WTC11 (cell line): ENCODE measurements around the gene EMC8. TPM values are rescaled to one million over a fixed set of nuclear protein-coding genes. Genes with fewer than 3 reads are reported as not detected.

Experiments
- ATAC-seq: fragments of 200-7000 bp; cut with Tn5 transposase; 2 replicates; pipeline ENCODE4 v1.10.0; 2021; ENCODE audit warnings: mild to moderate bottlenecking, moderate library complexity
- CTCF ChIA-PET: fragments of 300-600 bp; sonication (Branson Sonifier 250); formaldehyde crosslinking; loops from one replicate; lab custom pipeline; 2021; ENCODE audit warnings: antibody characterized with exemption; lab: Charles Lee
- POLR2A ChIA-PET: fragments of 350-600 bp; sonication (Branson Sonifier 250); formaldehyde crosslinking; loops from one replicate; lab custom pipeline; 2021; ENCODE audit warnings: antibody characterized with exemption; lab: Charles Lee
- DNase-seq: peaks from one replicate; pipeline ENCODE4 v3.0.0; 2021; ENCODE audit warnings: low spot score
- H3K27ac Mint-ChIP-seq: 2 replicates; pipeline ENCODE4 v1.8.0; 2021; ENCODE audit warnings: mixed read lengths
- H3K27me3 Mint-ChIP-seq: 2 replicates; pipeline ENCODE4 v1.8.0; 2021; ENCODE audit warnings: low read depth, mild to moderate bottlenecking, moderate library complexity, mixed read lengths
- H3K36me3 Mint-ChIP-seq: 2 replicates; pipeline ENCODE4 v1.8.0; 2021; ENCODE audit warnings: mixed read lengths
- H3K4me1 Mint-ChIP-seq: 2 replicates; pipeline ENCODE4 v1.8.0; 2022; ENCODE audit warnings: mixed read lengths
- H3K4me3 Mint-ChIP-seq: 2 replicates; pipeline ENCODE4 v1.8.0; 2021; ENCODE audit warnings: mild to moderate bottlenecking, moderate library complexity, mixed read lengths
- H3K9me3 Mint-ChIP-seq: 2 replicates; pipeline ENCODE4 v1.8.0; 2021; ENCODE audit warnings: mixed read lengths
- ATF3 ChIP-seq: sonication (generic); formaldehyde crosslinking; conservative IDR thresholded peaks from 2 replicates; pipeline ENCODE4 v1.8.1; 2022; ENCODE audit warnings: mild to moderate bottlenecking, missing genetic modification reagents
- CBFB ChIP-seq: sonication (generic); formaldehyde crosslinking; IDR thresholded peaks from 2 replicates; pipeline ENCODE4 v1.8.1; 2022; ENCODE audit warnings: mild to moderate bottlenecking, low read depth, missing genetic modification reagents
- CREB1 ChIP-seq: sonication (generic); formaldehyde crosslinking; IDR thresholded peaks from 2 replicates; pipeline ENCODE4 v1.8.0; 2023; ENCODE audit warnings: mild to moderate bottlenecking, missing genetic modification reagents
- E2F1 ChIP-seq: sonication (generic); formaldehyde crosslinking; IDR thresholded peaks from 2 replicates; pipeline ENCODE4 v1.8.0; 2022; ENCODE audit warnings: mild to moderate bottlenecking, missing genetic modification reagents
- E2F4 ChIP-seq: sonication (generic); formaldehyde crosslinking; IDR thresholded peaks from 2 replicates; pipeline ENCODE4 v1.8.1; 2022; ENCODE audit warnings: low read depth, mild to moderate bottlenecking, moderate library complexity, missing genetic modification reagents, borderline replicate concordance
- E2F5 ChIP-seq: sonication (generic); formaldehyde crosslinking; IDR thresholded peaks from 2 replicates; pipeline ENCODE4 v1.8.1; 2022; ENCODE audit warnings: mild to moderate bottlenecking, moderate library complexity, missing genetic modification reagents
- FOXK1 ChIP-seq: sonication (generic); formaldehyde crosslinking; IDR thresholded peaks from 2 replicates; pipeline ENCODE4 v1.8.0; 2022; ENCODE audit warnings: mild to moderate bottlenecking, moderate library complexity, missing genetic modification reagents
- GABPB1 ChIP-seq: sonication (generic); formaldehyde crosslinking; IDR thresholded peaks from 2 replicates; pipeline ENCODE4 v1.8.1; 2023; ENCODE audit warnings: mild to moderate bottlenecking, missing genetic modification reagents
- GRHL2 ChIP-seq: fragments of 250-450 bp; sonication (Bioruptor Pico); IDR thresholded peaks from 2 replicates; pipeline ENCODE4 v1.8.0; 2022; ENCODE audit warnings: mild to moderate bottlenecking, moderate library complexity; ENCODE audit not compliant: insufficient replicate concordance, severe bottlenecking
- HMGA2 ChIP-seq: fragments of 250-450 bp; sonication (Bioruptor Pico); IDR thresholded peaks from 2 replicates; pipeline ENCODE4 v1.4.0; 2021; ENCODE audit warnings: mild to moderate bottlenecking, moderate library complexity
- JUN ChIP-seq: sonication (generic); formaldehyde crosslinking; IDR thresholded peaks from 2 replicates; pipeline ENCODE4 v1.8.0; 2023; ENCODE audit warnings: mild to moderate bottlenecking, missing genetic modification reagents
- KAT7 ChIP-seq: sonication (generic); formaldehyde crosslinking; IDR thresholded peaks from 2 replicates; pipeline ENCODE4 v1.8.1; 2023; ENCODE audit warnings: missing genetic modification reagents, mild to moderate bottlenecking, borderline replicate concordance
- NFYB ChIP-seq: sonication (generic); formaldehyde crosslinking; conservative IDR thresholded peaks from 2 replicates; pipeline ENCODE4 v1.8.0; 2022; ENCODE audit warnings: low read depth, missing genetic modification reagents
- NR1H2 ChIP-seq: sonication (generic); formaldehyde crosslinking; IDR thresholded peaks from 2 replicates; pipeline ENCODE4 v1.9.0; 2021; ENCODE audit warnings: mild to moderate bottlenecking, moderate library complexity, missing genetic modification reagents
- NR3C1 ChIP-seq: sonication (generic); formaldehyde crosslinking; conservative IDR thresholded peaks from 2 replicates; pipeline ENCODE4 v1.8.1; 2023; ENCODE audit warnings: low read depth, mild to moderate bottlenecking, missing genetic modification reagents
- OVOL2 ChIP-seq: fragments of 250-450 bp; sonication (Bioruptor Pico); IDR thresholded peaks from 2 replicates; pipeline ENCODE4 v1.9.0; 2021; ENCODE audit warnings: mild to moderate bottlenecking, borderline replicate concordance
- PRDM15 ChIP-seq: sonication (generic); formaldehyde crosslinking; IDR thresholded peaks from 2 replicates; pipeline ENCODE4 v1.8.0; 2022; ENCODE audit warnings: missing genetic modification reagents
- PRRX2 ChIP-seq: fragments of 250-450 bp; sonication (Bioruptor Pico); IDR thresholded peaks from 2 replicates; pipeline ENCODE4 v1.8.0; 2021; ENCODE audit warnings: mild to moderate bottlenecking
- SOX15 ChIP-seq: fragments of 250-450 bp; sonication (Bioruptor Pico); IDR thresholded peaks from 2 replicates; pipeline ENCODE4 v1.9.0; 2021; ENCODE audit warnings: mild to moderate bottlenecking
- TEAD1 ChIP-seq: sonication (generic); formaldehyde crosslinking; IDR thresholded peaks from 2 replicates; pipeline ENCODE4 v1.8.0; 2022; ENCODE audit warnings: mild to moderate bottlenecking, missing genetic modification reagents
- TP53 ChIP-seq: sonication (generic); formaldehyde crosslinking; IDR thresholded peaks from 2 replicates; pipeline ENCODE4 v1.8.1; 2023; ENCODE audit warnings: mild to moderate bottlenecking, missing genetic modification reagents
- ZBTB43 ChIP-seq: sonication (generic); formaldehyde crosslinking; IDR thresholded peaks from 2 replicates; pipeline ENCODE4 v1.8.1; 2023; ENCODE audit warnings: mild to moderate bottlenecking, missing genetic modification reagents
- ZNF121 ChIP-seq: sonication (generic); formaldehyde crosslinking; IDR thresholded peaks from 2 replicates; pipeline ENCODE4 v1.8.0; 2023; ENCODE audit warnings: missing genetic modification reagents
- ZNF232 ChIP-seq: sonication (generic); formaldehyde crosslinking; IDR thresholded peaks from 2 replicates; pipeline ENCODE4 v1.8.0; 2022; ENCODE audit warnings: mild to moderate bottlenecking, missing genetic modification reagents
- ZNF396 ChIP-seq: fragments of 250-450 bp; sonication (Bioruptor Pico); IDR thresholded peaks from 2 replicates; pipeline ENCODE4 v1.8.0; 2021; ENCODE audit warnings: mild to moderate bottlenecking, moderate library complexity, borderline replicate concordance
- total RNA-seq: library from RNA; stranded (reverse); gene quantifications from 3 replicates; pipeline ENCODE4 v1.2.3, GENCODE V29; 2021

EMC8 gene
- total RNA-seq, 1 experiment from 2014 or later: 55.2 TPM

- Mint-ChIP-seq H3K4me1 (no peaks in the 10 kb centered on the region), H3K27me3 (peaks cover 12% of the 10 kb centered on the region), H3K4me3 (no peak overlapping the region), H3K9me3 (peaks cover 19% of the 10 kb centered on the region), H3K27ac (no peak overlapping the region)
- ATAC-seq: no peak
- POLR2A ChIA-PET: no interaction called here
- TF ChIP-seq CBFB (CRISPR knock-in tag): no peak
- TF ChIP-seq PRRX2 (CRISPR knock-in tag): no peak
- TF ChIP-seq ZNF396: no peak
- TF ChIP-seq NR3C1: no peak
- no peak for TF ChIP-seq PRDM15 (CRISPR knock-in tag)
- no peak for TF ChIP-seq ZNF121 (CRISPR knock-in tag)
- no peak for TF ChIP-seq TEAD1 (CRISPR knock-in tag)
- no peak for TF ChIP-seq HMGA2
- no peak for TF ChIP-seq KAT7 (CRISPR knock-in tag)
- no peak for TF ChIP-seq ZBTB43 (CRISPR knock-in tag)
- no peak for TF ChIP-seq OVOL2 (CRISPR knock-in tag)
- no peak for TF ChIP-seq ZNF232
- TF ChIP-seq CREB1 (CRISPR knock-in tag): no peak
- TF ChIP-seq TP53 (CRISPR knock-in tag): no peak
- TF ChIP-seq, all 79 proteins: peak for 0
- CTCF ChIA-PET: interaction anchor here (2.3 kb wide), 1 partner anchor 11 kb away, joined by 6 read pairs; no protein-coding TSS in a partner anchor
- no peak for DNase-seq
- H3K36me3 Mint-ChIP-seq: peaks cover 8% of the 10 kb centered on the region; the same call in 1 of the 2 replicates
Observed at GRCh38 chr16:85830821-85831220, 31.5 kb upstream of the EMC8 start.

GRCh38 chr16:85829751-85830445, 30.6 kb upstream of the EMC8 start:
- Mint-ChIP-seq H3K4me3 (no peak overlapping the region), H3K36me3 (peaks cover 8% of the 10 kb centered on the region; the same call in 1 of the 2 replicates), H3K4me1 (no peaks in the 10 kb centered on the region), H3K9me3 (peaks cover 19% of the 10 kb centered on the region), H3K27ac (no peak overlapping the region), H3K27me3 (peaks cover 12% of the 10 kb centered on the region)
- ChIA-PET CTCF (interaction anchor here (2.3 kb wide), 1 partner anchor 11 kb away, joined by 6 read pairs; no protein-coding TSS in a partner anchor), POLR2A (no interaction called here)
- TF ChIP-seq E2F1 (no peak), JUN (CRISPR knock-in tag) (no peak), ZNF232 (no peak), NFYB (no peak)
- no peak for ATAC-seq
- no peak for DNase-seq

- DNase-seq: no peak
- TF ChIP-seq FOXK1 (CRISPR knock-in tag) (no peak), E2F5 (CRISPR knock-in tag) (no peak), NR1H2 (CRISPR knock-in tag) (no peak), E2F4 (no peak), SOX15 (no peak), GABPB1 (CRISPR knock-in tag) (no peak), ATF3 (CRISPR knock-in tag) (no peak), GRHL2 (CRISPR knock-in tag) (no peak)
Observed at GRCh38 chr16:85829171-85829719, 29.9 kb upstream of the EMC8 start.

More at GRCh38 chr16:85829171-85829719, 29.9 kb upstream of the EMC8 start:
- ChIA-PET CTCF (interaction anchor here (2.3 kb wide), 1 partner anchor 10 kb away, joined by 6 read pairs; no protein-coding TSS in a partner anchor), POLR2A (no interaction called here)
- Mint-ChIP-seq H3K36me3 (peaks cover 8% of the 10 kb centered on the region; the same call in 1 of the 2 replicates), H3K4me1 (no peaks in the 10 kb centered on the region), H3K27me3 (peaks cover 12% of the 10 kb centered on the region), H3K9me3 (peaks cover 19% of the 10 kb centered on the region), H3K4me3 (no peak overlapping the region), H3K27ac (no peak overlapping the region)
- no peak for ATAC-seq
